GM21381 (cell line): ENCODE measurements around the gene HS3ST3B1.
A peak's percentile ranks its signal among the peaks of the same experiment; 100 is the strongest.

Experiments
- ATAC-seq: cut with Tn5 transposase; IDR thresholded peaks from one replicate; pipeline ENCODE4 v1.9.1; 2021; ENCODE audit warnings: mild to moderate bottlenecking, moderate library complexity; ENCODE audit not compliant: unreplicated experiment

Gene HS3ST3B1

GRCh38 chr17:14302431-14303099 is 1.7 kb downstream of the HS3ST3B1 start:
- ATAC-seq = peak; percentile 55

GRCh38 chr17:14303343-14304221 is 2.7 kb downstream of the HS3ST3B1 start:
- no peak for ATAC-seq

- ATAC-seq = no peak
Measured at GRCh38 chr17:14304222-14304772, 3.4 kb downstream of the HS3ST3B1 start.

DNA sequence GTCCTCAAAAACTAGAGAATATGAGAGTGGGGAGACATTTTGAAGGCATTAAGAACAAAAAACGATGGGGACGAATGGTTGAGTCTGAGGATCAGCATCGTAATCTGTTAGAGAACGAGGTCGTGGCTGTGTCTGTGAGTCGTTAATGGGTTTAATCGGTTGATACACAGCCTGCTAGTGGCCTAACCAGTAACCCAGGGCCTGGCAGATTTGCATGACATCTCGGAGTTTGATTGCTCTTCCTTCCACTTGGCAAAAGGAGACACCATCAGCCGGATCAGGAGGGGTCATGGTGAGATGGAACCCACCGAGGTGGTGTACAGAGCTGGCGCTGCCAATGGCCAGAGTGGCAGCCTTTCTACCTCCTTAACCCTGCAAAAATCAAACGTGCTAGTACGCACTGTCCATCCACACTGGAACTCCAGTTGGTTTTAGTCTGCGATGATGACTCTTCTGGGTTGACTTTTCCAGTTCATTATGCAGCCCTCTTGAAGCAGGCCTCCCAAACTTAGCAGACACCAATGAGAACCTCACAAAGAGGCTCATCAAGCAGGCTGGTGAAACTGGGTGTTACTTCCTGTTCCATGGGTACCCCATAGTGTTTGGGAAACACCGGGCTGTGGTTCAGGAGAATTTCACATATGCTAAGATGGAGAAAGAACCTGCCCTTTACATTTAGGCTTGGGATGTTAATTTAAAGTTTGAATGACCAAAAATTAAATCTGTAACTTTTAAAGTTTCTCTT is 4.1 kb downstream of the HS3ST3B1 start:
- no peak for ATAC-seq

- no peak for ATAC-seq
Measured at GRCh38 chr17:14305785-14306496, 5.1 kb downstream of the HS3ST3B1 start.

DNA sequence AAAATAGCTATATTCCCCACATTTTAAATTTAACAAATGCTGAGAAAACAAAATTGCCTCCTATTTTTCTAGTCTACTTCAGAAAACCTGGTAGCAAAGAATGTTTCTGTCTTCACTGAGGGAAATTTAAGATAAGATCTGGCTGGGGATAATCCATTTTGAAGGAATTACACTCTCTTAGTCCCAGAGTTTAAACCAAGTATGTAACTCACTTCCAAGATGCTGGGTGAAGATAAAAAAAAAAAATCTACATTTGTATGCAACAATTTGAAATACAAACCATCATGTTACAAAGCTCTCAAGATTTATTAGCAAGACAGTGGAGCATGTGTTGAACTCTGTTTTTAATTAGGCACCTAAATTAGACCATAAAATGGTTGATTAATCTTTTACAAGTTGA is 5.7 kb downstream of the HS3ST3B1 start:
- no peak for ATAC-seq

GRCh38 chr17:14307560-14308024 is 6.7 kb downstream of the HS3ST3B1 start:
- no peak for ATAC-seq

- no peak for ATAC-seq
Measured at GRCh38 chr17:14308636-14308964, 7.7 kb downstream of the HS3ST3B1 start.

- no peak for ATAC-seq
Measured at GRCh38 chr17:14308965-14309879, 8.3 kb downstream of the HS3ST3B1 start.

DNA sequence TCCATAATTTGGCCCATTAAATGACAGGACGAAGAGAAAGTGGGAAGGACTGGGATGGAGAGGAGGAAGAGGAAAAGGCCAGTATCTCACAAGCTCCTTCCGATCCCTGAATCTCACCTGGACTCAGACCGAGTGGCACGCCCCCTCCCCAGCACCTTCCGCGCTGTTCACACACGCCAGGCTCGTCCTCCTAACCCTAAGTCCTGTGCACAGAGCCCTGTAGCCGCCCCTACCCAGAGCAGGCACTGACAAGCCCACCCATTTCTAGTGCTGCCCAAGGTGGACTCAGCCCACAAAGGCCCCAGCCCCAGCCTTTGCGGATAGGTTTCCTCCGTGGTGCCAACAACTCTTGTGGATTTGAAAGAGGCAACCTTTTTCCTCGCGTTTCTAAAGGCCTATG is 9.2 kb downstream of the HS3ST3B1 start:
- ATAC-seq = no peak

DNA sequence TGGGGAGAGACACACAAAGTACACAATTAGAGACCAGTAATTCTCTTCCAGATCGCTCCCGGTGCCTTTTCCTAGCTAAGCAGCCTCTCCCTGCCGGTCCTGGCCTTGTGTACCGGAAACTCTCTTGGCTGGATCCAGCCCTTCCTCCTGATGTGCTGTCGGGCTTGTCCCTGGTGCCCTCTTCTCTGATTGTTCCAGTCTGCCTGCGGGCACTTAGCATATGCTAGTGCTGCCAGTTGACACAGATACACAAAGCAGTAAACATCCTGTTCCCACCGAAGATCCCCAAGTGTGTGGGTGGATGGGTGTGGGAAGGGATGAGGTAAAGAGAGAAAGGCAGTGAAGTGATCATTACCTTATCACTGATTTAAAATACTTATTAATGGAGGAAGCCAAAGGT is 9.7 kb downstream of the HS3ST3B1 start:
- no peak for ATAC-seq

DNA sequence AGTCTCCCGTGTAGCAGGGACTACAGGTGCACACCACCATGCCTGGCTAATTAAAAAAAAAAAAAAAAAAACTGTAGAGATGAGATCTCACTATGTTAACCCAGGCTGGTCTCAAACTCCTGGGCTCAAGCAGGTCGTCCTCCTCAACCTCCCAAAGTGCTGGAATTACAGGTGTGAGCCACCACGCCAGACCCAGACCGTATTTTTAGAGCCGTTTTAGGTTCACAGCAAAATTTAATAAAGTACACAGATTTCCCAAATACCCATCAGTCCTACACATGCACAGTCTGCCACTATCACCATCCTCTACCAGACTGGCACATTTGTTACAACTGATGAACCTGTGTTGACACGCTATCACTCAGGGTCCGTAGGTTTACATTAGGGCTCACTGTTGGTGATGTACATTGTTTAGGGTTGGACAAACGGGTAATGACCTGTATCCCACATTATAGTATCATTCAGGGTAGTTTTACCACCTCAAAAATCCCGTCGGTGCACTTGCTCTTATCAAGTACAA is 10.4 kb downstream of the HS3ST3B1 start:
- ATAC-seq = no peak

DNA sequence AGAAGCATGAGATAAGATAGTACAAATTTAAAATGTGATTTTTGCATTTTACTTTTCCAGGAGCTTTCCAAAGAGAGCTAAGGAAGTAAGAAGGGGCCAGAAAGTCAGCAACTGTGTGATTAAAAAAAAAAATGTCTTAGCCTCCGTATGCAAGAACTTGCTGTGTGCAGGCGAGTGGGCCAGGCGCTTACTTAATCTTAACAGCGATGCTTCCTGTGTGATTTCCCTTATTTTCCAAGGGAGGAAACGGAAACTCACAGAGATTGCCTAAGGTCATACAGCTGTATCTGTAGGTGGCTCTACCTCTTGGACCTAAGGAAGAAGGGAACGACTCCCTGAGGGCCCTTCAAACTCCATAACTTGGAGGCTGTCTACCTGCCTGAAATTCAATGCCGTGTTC is 11.1 kb downstream of the HS3ST3B1 start:
- no peak for ATAC-seq

DNA sequence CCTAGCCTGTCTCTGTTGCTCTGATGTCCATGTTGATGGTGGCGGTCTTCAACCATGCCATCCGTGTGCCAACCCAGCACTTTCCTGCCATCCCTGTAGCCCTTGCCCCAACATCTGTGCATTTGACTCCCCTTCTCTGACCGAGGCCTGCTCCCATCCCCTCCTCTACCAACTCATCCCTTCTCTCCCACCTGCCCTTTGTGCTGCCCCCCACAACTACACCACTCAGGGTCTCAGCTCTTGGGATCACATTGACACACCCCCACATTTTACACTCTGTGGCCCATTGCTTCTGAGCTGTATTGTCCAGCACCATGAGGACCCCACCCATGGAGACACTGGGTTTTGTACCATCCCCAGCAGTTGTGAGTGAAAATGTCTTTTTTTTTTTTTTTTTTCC is 11.6 kb downstream of the HS3ST3B1 start:
- ATAC-seq = no peak

DNA sequence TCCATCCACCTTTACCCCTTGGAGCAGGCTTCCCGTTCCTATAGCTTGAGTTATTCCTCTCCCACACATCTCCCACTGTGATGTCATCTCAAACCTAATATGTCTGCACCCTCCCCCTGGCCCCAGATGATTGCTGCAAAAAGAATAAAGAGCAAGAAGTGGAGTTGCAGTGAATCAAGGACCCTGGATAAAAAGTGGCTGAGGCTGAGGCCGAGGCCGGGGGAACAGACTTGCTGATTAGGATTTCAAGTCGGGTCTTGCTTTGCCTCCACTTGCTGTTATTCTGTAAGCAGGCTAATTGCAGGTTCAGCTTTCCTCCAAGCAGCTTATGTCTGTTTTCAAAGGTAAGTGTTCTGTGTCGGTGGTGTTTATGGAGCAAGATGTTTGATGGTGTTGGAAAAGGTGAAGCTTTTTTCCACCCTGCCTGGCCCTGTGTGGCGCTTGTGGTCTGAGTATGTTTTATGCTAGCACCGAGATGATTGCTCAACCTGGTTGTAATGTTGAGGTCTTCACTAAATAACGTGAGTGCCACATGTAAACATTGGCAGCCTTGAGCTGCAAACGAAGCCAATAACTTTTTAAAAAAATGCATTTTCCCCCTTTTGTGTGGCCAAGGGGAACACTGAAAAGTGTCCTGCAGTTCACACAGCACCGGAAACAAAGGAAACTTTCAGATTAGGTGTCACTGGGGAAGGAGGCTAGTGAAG is 15.4 kb downstream of the HS3ST3B1 start:
- no peak for ATAC-seq

GRCh38 chr17:14317383-14317782 is 16.5 kb downstream of the HS3ST3B1 start:
- ATAC-seq = no peak

DNA sequence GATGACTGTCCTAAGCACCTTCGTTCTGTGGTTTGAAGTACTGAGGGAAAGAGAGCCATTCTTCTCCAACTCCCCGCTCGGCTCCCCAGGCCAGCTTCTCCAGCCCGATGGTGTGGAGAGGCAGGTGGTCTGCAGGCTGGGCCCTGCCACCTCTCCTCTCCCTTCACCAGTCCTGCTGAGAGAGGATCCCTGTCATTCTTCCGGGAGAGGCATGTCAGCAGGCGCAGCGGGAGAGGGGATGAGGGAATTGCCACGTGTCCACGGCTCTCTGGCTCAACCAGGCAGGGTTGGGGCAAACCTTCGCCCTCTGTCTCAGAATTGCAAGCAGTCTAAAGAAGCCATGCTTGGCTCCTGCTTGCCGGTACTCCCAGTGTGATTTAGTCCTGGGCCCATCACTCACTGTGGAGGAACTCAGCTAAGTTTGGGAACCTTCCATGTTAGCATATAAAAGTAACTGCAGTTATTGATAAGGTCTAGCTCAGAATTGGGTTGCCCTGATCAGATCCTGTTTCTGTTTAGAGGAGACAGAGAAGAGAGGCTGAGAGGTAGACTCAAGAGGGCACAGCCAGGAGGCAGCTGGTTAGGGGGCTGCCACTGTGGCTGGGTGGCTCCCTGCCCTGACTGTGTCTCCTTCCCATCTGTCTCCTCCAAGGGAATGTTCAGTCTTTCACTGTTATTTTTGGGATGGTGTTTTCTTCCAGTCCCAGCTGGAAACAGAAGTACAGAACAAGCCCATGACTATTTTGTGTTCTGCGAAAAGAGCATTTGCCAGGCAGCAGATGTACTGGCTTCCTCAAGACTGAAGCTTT is 17.4 kb downstream of the HS3ST3B1 start:
- no peak for ATAC-seq

DNA sequence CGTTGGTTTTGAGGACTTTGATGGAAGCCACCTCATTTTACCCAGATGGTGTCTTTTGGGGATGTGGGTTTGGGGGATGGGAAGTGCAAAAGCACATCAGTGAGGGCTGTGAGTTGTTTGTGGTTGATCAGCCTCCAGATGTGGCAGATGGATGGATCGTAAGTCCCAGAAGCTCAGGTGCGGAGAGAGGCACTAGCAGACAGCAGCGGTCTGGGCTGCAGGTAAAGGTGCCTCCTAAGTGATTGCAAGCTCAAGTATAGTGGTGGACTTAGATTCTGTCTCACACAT is 18.0 kb downstream of the HS3ST3B1 start:
- ATAC-seq = no peak
